AG04450 (cell line): ENCODE results near the gene MMP8. TPM values are rescaled to one million over a fixed set of nuclear protein-coding genes. Genes with fewer than 3 reads are reported as not detected.
A peak's percentile ranks its signal among the peaks of the same experiment; 100 is the strongest.

Experiments
- CTCF ChIA-PET: fragments of 300-600, 350-600 bp; formaldehyde crosslinking; extraction: SDS; loops from one replicate; lab custom pipeline; 2022; ENCODE audit warnings: antibody characterized with exemption, inconsistent platforms; lab: Charles Lee
- POLR2A ChIA-PET: fragments of 350-600 bp; formaldehyde crosslinking; extraction: SDS; loops from one replicate; lab custom pipeline; 2021; ENCODE audit warnings: antibody characterized with exemption, inconsistent platforms; lab: Yijun Ruan, JAX
- DNase-seq: peaks from one replicate; pipeline ENCODE4 v3.0.0-alpha.2; 2011; ENCODE audit warnings: low read depth, low spot score
- H3K27ac ChIP-seq: one replicate; pipeline ENCODE4 v1.5.1; 2012; ENCODE audit warnings: low read depth, low read length, control low read depth
- H3K27me3 ChIP-seq: one replicate; pipeline ENCODE4 v1.6.0; 2012; ENCODE audit warnings: low read length; ENCODE audit not compliant: control insufficient read depth, insufficient read depth
- H3K4me3 ChIP-seq: 2 replicates; pipeline ENCODE4 v1.5.1; 2011; ENCODE audit warnings: mild to moderate bottlenecking, low read depth, low read length, control low read depth
- H3K9me3 ChIP-seq: 2 replicates; pipeline ENCODE4 v1.5.1; 2012; ENCODE audit warnings: low read length; ENCODE audit not compliant: control insufficient read depth, insufficient read depth
- CTCF ChIP-seq: IDR thresholded peaks from 2 replicates; pipeline ENCODE4 v1.5.1; 2011; ENCODE audit warnings: low read depth, low read length, control low read depth, inconsistent platforms
- polyA plus RNA-seq: library from polyadenylated mRNA; depleted of rRNA; stranded (reverse); fragments of >200 nt; gene quantifications from 2 replicates; pipeline ENCODE4 v1.2.3, GENCODE V29; 2011

Gene MMP8
- polyA plus RNA-seq, 1 experiment, result 0.04 TPM

- ChIA-PET POLR2A (no interaction called here), CTCF (interaction anchor here (1.2 kb wide), 1 partner anchor 236 kb away, joined by 3 read pairs; no protein-coding TSS in a partner anchor)
- Histone ChIP-seq H3K9me3 (no peaks in the 10 kb centered on the region), H3K27ac (no peak overlapping the region), H3K4me3 (no peak overlapping the region), H3K27me3 (no peaks in the 10 kb centered on the region)
- no peak for DNase-seq
- no peak for TF ChIP-seq CTCF
These were observed 46.7 kb downstream of the MMP8 start for GRCh38 chr11:102678022-102678421.

- CTCF ChIA-PET, result interaction anchor here (3.5 kb wide), 1 partner anchor 10 kb away, joined by 25 read pairs; no protein-coding TSS in a partner anchor
- POLR2A ChIA-PET, result no interaction called here
- Histone ChIP-seq H3K27ac (no peak overlapping the region), H3K27me3 (no peaks in the 10 kb centered on the region), H3K9me3 (no peaks in the 10 kb centered on the region), H3K4me3 (no peak overlapping the region)
- no peak for TF ChIP-seq CTCF
- DNase-seq, result no peak
These were observed 48.7 kb downstream of the MMP8 start for GRCh38 chr11:102676084-102676483.

- CTCF ChIA-PET, result interaction anchor here (0.8 to 5.3 kb wide), 5 partner anchors 111 to 326 kb away, joined by 3 to 102 read pairs (median 3); no protein-coding TSS in a partner anchor
- no peak for DNase-seq
- TF ChIP-seq CTCF, result no peak
These were observed 55.1 kb downstream of the MMP8 start for GRCh38 chr11:102669664-102670063.

DNA sequence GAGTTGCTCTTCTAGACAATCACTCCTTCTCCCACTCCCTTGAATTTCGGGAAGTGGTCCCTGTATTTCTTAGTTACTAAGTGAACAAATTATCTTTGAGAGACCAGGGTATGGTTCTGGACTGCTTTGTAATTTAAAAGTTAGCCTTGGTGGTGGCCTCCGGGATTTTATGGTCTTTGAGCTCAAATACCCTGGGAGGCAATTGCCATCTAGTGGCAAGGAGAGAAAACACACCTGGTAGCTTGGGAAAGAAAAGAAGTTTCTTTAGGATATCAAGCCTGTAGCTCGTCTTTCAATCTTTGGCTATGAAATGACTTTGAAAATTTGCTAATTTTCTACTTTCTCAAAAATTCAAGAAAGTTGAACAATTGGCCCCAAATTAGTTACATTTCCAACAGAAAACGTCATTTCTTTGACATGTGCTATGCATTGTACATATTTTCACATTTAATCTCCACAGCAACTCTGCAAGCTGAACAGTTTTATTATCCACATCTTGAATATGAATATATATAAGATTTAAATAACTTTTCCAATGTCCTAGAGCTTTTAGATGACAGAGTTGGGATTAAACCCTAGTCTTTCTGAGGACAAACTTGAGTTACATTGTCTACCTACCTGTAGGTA lies 58.3 kb downstream of the MMP8 start:
- peak; percentile 96 for TF ChIP-seq CTCF
- no peaks in the 10 kb centered on the region for H3K9me3 ChIP-seq
- no peaks in the 10 kb centered on the region for H3K27me3 ChIP-seq
- CTCF ChIA-PET, result interaction anchor here (0.6 to 5.3 kb wide), 63 partner anchors 9 to 1745 kb away, joined by 3 to 102 read pairs (median 4); partner anchors contain the start of genes DYNC2H1 and MMP20
- peak; percentile 13 for DNase-seq
- POLR2A ChIA-PET, result no interaction called here
- no peak overlapping the region for H3K27ac ChIP-seq
- H3K4me3 ChIP-seq, result no peak overlapping the region

More at GRCh38 chr11:102669664-102670063, 55.1 kb downstream of the MMP8 start:
- POLR2A ChIA-PET, result interaction anchor here (0.6 kb wide), 1 partner anchor 172 kb away, joined by 3 read pairs; no protein-coding TSS in a partner anchor
- Histone ChIP-seq H3K27ac (no peak overlapping the region), H3K4me3 (no peak overlapping the region), H3K9me3 (no peaks in the 10 kb centered on the region), H3K27me3 (no peaks in the 10 kb centered on the region)
